Midbrain (tissue), 1 donor: Measurements from ENCODE around the gene NAMPT.
"Not testable (repeated sequence)": the region's sequence is repeated elsewhere in the genome, so short reads cannot be mapped to it uniquely, and the experiment has no call there.

Experiments
- DNase-seq: peaks from one replicate; lab custom pipeline; 2025; lab: John Stamatoyannopoulos, UW

NAMPT gene

GRCh38 chr7:106231856-106232490 is 52.8 kb downstream of the NAMPT start:
- DNase-seq, result no peak

GRCh38 chr7:106225856-106226255 is 58.9 kb downstream of the NAMPT start:
- DNase-seq, result no peak

GRCh38 chr7:106224797-106225196 is 60.0 kb downstream of the NAMPT start:
- DNase-seq, result no peak

- DNase-seq, result no peak
Measured at GRCh38 chr7:106223156-106223555, 61.6 kb downstream of the NAMPT start.

- no peak for DNase-seq
Measured at GRCh38 chr7:106222545-106222944, 62.2 kb downstream of the NAMPT start.

GRCh38 chr7:106220307-106220706 is 64.5 kb downstream of the NAMPT start:
- no peak for DNase-seq

- no peak for DNase-seq
Measured at GRCh38 chr7:106219170-106219569, 65.6 kb downstream of the NAMPT start.

- DNase-seq, result no peak
Measured at GRCh38 chr7:106218546-106218945, 66.2 kb downstream of the NAMPT start.

GRCh38 chr7:106216923-106217542 is 67.8 kb downstream of the NAMPT start:
- no peak for DNase-seq

- no peak for DNase-seq
Measured at GRCh38 chr7:106216517-106216922, 68.3 kb downstream of the NAMPT start.

- DNase-seq, result no peak
Measured at GRCh38 chr7:106215868-106216516, 68.8 kb downstream of the NAMPT start.

- not testable (repeated sequence) for DNase-seq
Measured at GRCh38 chr7:106208944-106209343, 75.8 kb downstream of the NAMPT start.

GRCh38 chr7:106206826-106207541 is 77.8 kb downstream of the NAMPT start:
- DNase-seq, result no peak

GRCh38 chr7:106205621-106206222 is 79.1 kb downstream of the NAMPT start:
- DNase-seq, result no peak

GRCh38 chr7:106203473-106203872 is 81.3 kb downstream of the NAMPT start:
- no peak for DNase-seq

- no peak for DNase-seq
Measured at GRCh38 chr7:106201164-106201563, 83.6 kb downstream of the NAMPT start.

GRCh38 chr7:106199813-106200364 is 84.9 kb downstream of the NAMPT start:
- no peak for DNase-seq

GRCh38 chr7:106199024-106199423 is 85.8 kb downstream of the NAMPT start:
- no peak for DNase-seq
